CD1c-positive myeloid dendritic cell (primary cell): ENCODE results near the gene CEP112.

ENCODE experiments used
- DNase-seq: peaks from one replicate; pipeline ENCODE4 v3.0.0-alpha.2; 2016; ENCODE audit errors: extremely low spot score

Gene CEP112

DNA sequence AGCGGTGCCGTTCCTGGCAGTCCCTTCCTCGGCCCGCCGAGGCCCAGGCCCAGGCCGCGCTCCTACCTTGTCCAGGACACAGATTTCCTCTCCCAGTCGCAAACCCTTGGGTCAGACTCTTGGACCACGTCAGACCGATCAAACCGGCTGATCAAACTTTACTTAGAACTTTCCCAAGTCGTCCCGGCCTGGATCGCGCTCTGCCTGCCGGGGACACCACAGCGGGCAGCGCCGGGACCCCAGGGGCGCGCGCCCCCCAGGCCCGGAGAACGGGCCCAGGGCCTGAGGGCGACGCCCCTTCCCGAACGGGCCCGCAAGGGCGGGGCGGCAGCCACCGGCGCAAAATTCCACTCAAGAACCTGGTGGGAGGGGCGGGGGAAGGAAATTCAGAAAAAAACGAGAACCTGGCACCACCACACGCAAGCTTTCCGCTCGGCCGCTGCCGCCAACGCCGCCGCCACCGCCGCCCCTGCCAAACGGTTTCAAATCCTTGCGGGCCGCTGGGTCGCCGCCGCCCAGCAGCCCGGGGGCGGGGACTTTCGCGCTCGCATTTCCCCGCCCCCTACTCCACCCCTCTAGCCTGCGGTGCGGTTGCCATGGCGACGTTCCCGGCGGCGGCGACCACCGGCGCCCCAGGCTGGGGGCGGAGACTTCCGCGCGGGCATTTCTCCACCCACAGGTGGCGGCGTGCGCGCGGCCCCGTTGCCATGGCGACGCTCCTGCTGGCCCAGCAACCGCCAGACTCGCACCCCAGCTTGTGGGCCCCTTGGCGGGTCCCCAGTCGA lies at the start of gene CEP112:
Gene CEP112 (minus strand): TSS at position 541 of the 785 bp plus-strand sequence.
- peak; percentile 88 for DNase-seq

DNA sequence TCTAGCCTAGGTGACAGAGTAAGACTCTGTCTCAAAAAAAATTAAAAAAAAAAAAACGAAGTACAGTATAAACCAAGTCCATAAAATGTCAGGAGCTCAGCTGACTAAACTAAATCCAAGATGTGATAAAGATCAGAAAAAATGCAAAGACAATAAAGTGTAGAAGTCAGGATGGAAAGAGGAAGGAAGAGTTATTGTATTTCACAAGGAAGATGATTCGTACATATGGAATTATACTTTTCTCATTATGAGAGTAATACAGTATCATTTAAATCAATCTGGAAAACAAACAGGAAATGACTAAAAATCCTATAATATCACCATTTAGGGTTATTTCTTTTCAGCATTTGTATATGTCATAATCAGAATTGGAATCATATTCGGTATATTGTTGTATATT lies 48.7 kb upstream of the CEP112 start:
- DNase-seq, result no peak

- DNase-seq, result no peak
Measured at GRCh38 chr17:66240013-66240412, 48.1 kb upstream of the CEP112 start.

DNA sequence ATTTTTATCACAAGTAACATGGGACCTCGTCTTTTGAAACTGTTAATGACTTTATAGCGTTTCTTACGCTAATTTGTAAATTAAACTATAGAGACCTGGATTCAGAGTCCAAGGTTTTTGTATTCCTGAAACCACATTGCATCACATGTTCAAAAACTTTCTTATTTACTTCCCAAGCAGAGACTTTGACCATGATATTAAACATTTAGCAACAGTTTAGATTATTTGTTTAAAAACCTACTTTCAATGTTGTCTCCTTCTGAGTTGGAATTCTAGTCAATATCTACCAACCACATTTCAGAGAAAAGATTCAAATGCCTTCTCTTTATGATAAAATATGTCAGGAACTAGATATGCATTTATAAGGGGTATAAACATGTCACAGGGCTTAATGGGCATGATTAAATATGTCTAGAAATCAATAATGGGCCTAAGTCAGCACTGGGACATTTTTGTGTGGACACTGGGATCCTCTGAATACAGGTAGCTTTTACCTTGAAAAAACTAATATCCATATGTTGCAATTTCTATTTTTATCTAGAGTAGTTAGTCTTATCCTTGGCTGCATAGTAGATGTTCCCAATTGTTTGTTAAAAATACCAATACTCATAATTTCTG lies 43.6 kb upstream of the CEP112 start:
- no peak for DNase-seq

DNA sequence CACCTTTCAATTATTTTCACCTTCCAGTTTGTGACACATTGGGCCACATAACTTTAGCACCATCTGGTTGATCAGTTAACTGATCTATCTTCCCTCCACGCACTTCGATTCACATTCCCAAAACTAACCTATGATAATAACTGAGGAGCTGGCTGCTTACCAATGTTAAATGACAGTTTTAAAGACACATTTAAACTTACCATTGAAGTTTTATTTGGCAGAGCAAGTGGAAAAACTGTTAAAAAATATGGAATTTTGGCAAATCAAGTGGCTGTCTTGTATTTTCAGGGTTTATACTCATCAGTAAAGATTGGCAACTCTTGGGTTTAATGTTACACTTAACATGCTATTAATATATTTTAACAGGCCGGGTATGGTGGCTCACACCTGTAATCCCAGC lies 42.7 kb upstream of the CEP112 start:
- DNase-seq, result no peak

GRCh38 chr17:66233023-66233753 lies 41.3 kb upstream of the CEP112 start:
- no peak for DNase-seq

DNA sequence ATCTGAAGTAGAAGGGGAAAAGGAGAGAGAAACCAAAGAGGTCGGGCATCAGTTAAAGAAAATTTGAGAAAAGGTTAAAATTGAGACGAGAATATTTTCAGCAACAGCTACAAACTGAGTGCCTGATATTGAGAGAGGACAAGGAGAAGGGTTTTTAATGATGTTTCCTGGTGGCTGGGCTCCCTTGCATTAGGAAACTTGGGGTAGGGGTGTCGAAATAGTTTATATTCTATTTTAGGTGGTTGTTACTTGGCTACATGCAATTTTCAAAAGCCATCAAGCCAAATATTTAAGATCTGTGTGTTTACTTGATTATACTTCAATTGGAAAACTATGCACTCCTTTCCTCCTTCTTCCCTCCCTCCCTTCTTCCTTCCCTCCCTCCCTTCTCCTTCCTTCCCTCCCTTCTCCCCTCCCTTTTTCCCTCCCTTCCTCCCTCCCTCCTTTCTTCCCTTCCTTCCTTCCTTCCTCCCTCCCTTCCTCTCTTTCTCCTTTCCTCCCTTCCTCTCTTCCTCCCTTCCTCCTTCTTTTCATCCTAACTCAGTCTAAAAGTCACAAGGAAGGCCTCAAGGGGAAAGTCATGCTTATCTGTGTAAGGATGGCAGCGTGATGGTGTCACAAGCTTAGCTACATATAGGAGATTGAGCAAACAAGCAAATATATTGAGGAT lies 39.1 kb upstream of the CEP112 start:
- DNase-seq, result no peak

- DNase-seq, result no peak
Measured at GRCh38 chr17:66229783-66230538, 38.0 kb upstream of the CEP112 start.

- DNase-seq, result no peak
Measured at GRCh38 chr17:66228887-66229782, 37.2 kb upstream of the CEP112 start, which contains the start of gene APOH. APOH (minus strand) TSS chr17:66229415; CDS start chr17:66229379, 36 bp downstream.

- no peak for DNase-seq
Measured at GRCh38 chr17:66227212-66228045, 35.5 kb upstream of the CEP112 start.

DNA sequence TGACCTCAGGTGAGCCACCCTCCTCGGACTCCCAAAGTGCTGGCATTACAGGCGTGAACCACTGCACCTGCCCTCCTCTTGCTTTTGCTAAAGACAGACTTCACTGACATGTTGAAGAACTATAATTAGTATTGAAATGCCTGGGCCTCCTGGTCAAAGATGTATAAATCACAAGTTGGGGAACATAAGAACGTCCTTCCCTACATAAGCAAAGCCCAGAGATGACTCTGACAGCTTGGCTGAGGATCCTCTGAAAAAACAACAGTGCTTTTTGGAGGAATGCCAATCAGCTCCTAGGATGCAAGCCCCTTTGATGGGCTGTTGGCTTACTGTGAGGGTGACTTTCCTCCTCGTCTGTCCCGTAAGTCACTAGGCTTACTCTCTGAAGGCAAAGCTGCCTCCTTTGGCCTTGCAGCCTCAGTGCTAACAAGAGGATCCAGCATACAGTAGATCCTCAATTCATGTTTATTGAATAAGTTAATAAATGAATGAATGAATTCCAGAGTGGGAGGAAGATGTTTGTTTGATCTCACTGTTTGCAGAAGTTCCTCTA lies 30.9 kb upstream of the CEP112 start:
- DNase-seq, result no peak

- no peak for DNase-seq
Measured at GRCh38 chr17:66221755-66222530, 30.0 kb upstream of the CEP112 start.

GRCh38 chr17:66221343-66221742 lies 29.4 kb upstream of the CEP112 start:
- no peak for DNase-seq

- no peak for DNase-seq
Measured at GRCh38 chr17:66220079-66220835, 28.3 kb upstream of the CEP112 start.

- DNase-seq, result no peak
Measured at GRCh38 chr17:66215529-66215911, 23.6 kb upstream of the CEP112 start.

- DNase-seq, result no peak
Measured at GRCh38 chr17:66214884-66215528, 23.1 kb upstream of the CEP112 start.
